Transverse colon (tissue), 4 donors: ENCODE data around the gene ASXL1.

Source experiments
- CTCF ChIP-seq, 5 experiments: fragments of 200-600 bp in 3 of 5; fragments of 450-650 bp in 2 of 5; sonication (generic) in 3 of 5; IDR thresholded peaks; 1 replicate in 2 of 5; 2 replicates in 3 of 5; pipeline ENCODE4 v1.5.1; 2016 to 2017; ENCODE audit warnings: antibody characterized with exemption in 5 of 5, inconsistent platforms in 3 of 5, mild to moderate bottlenecking in 2 of 5, moderate library complexity in 1 of 5
- EP300 ChIP-seq: sonication (generic); formaldehyde crosslinking; IDR thresholded peaks from one replicate; pipeline ENCODE4 v1.6.1; 2017; ENCODE audit warnings: antibody characterized with exemption, low read depth
- POLR2AphosphoS5 ChIP-seq, 3 donors: sonication (generic); formaldehyde crosslinking; IDR thresholded peaks; one replicate each; pipeline ENCODE4 v1.6.1; 2016; ENCODE audit warnings: antibody characterized with exemption in 3 of 3

GRCh38 chr20:32400476-32400875 lies 42.3 kb downstream of the ASXL1 start:
- no peak for TF ChIP-seq POLR2AphosphoS5 (IDR thresholded peaks at IDR 0.05)
- no peak for TF ChIP-seq EP300
- no peak for TF ChIP-seq CTCF (IDR thresholded peaks at IDR 0.05)
